CD4-positive, alpha-beta T cell (primary cell): Measurements from ENCODE around the gene ZNF467. TPM values are rescaled to one million over a fixed set of nuclear protein-coding genes. Genes with fewer than 3 reads are reported as not detected.

ENCODE experiments used
- ATAC-seq: fragments of 200-7000 bp; cut with Tn5 transposase; one replicate; pipeline ENCODE4 v1.10.0; 2022; ENCODE audit warnings: mild to moderate bottlenecking; ENCODE audit not compliant: poor library complexity
- CTCF ChIA-PET: fragments of 350-600 bp; sonication (Branson Sonifier 250); formaldehyde crosslinking; loops from one replicate; lab custom pipeline; 2021; ENCODE audit warnings: antibody characterized with exemption, inconsistent platforms; lab: Charles Lee
- POLR2A ChIA-PET: fragments of 350-600 bp; sonication (Branson Sonifier 250); formaldehyde crosslinking; loops from one replicate; lab custom pipeline; 2021; ENCODE audit warnings: antibody characterized with exemption, inconsistent platforms; lab: Charles Lee
- DNase-seq, 14 experiments: peaks; one replicate each; pipeline ENCODE4 v3.0.0-alpha.2; 2013 to 2020; ENCODE audit warnings: mixed read lengths in 2 of 14
- H3K27ac ChIP-seq, 2 donors: one replicate each; pipeline versions ENCODE4 v1.5.1 to v1.7.0; 2013; ENCODE audit warnings: low read length in 2 of 2, low read depth in 1 of 2, mild to moderate bottlenecking in 1 of 2
- H3K27me3 ChIP-seq, 2 experiments: 1 replicate in 1 of 2; 2 replicates in 1 of 2; pipeline versions ENCODE4 v1.6.1 to v1.7.0; 2013; ENCODE audit warnings: low read length in 2 of 2, control low read depth in 1 of 2, mild to moderate bottlenecking in 1 of 2, moderate library complexity in 1 of 2; ENCODE audit not compliant: insufficient read depth in 2 of 2, control insufficient read depth in 1 of 2
- H3K36me3 ChIP-seq: one replicate; pipeline ENCODE4 v1.6.1; 2013; ENCODE audit warnings: low read length, control low read depth; ENCODE audit not compliant: insufficient read depth
- H3K4me1 ChIP-seq: one replicate; pipeline ENCODE4 v1.6.1; 2013; ENCODE audit warnings: low read length, control low read depth; ENCODE audit not compliant: insufficient read depth
- H3K4me3 ChIP-seq: one replicate; pipeline ENCODE4 v1.5.1; 2013; ENCODE audit warnings: mild to moderate bottlenecking, low read length, moderate library complexity
- H3K9me3 ChIP-seq, 2 experiments: 1 replicate in 1 of 2; 2 replicates in 1 of 2; pipeline versions ENCODE4 v1.6.1 to v1.7.0; 2013; ENCODE audit warnings: low read length in 2 of 2, mild to moderate bottlenecking in 2 of 2, control low read depth in 1 of 2, moderate library complexity in 1 of 2; ENCODE audit not compliant: control insufficient read depth in 1 of 2, insufficient read depth in 1 of 2
- H3K27ac Mint-ChIP-seq: one replicate; pipeline ENCODE4 v1.8.0; 2020; ENCODE audit warnings: mixed read lengths
- H3K27me3 Mint-ChIP-seq: one replicate; pipeline ENCODE4 v1.8.0; 2021; ENCODE audit warnings: mixed read lengths
- H3K36me3 Mint-ChIP-seq: one replicate; pipeline ENCODE4 v1.8.0; 2021; ENCODE audit warnings: low read depth, mixed read lengths
- H3K4me1 Mint-ChIP-seq: one replicate; pipeline ENCODE4 v1.8.0; 2021; ENCODE audit warnings: low read depth, mixed read lengths
- H3K4me3 Mint-ChIP-seq: one replicate; pipeline ENCODE4 v1.8.0; 2020; ENCODE audit warnings: mild to moderate bottlenecking, mixed read lengths
- H3K9me3 Mint-ChIP-seq: one replicate; pipeline ENCODE4 v1.8.0; 2020; ENCODE audit warnings: mixed read lengths
- intact Hi-C, 2 experiments: fragments of 100-400 bp; cut with DNase I in 1 of 2; cut with micrococcal nuclease in 1 of 2; formaldehyde crosslinking; loops; one replicate each; pipeline versions ENCODE4 v1.15.1 to v1.9.0; 2023 to 2025; cut with DNase I, micrococcal nuclease
- total RNA-seq, 174 experiments: library from RNA in 2 of 174; stranded (reverse) in 2 of 174; gene quantifications; one replicate each; pipeline ENCODE4 v1.2.3 and lab custom pipeline; 2021 to 2026
- TF ChIP-seq, protein P1 (sequence below): fragments of 200-600 bp; IDR thresholded peaks from one replicate; pipeline ENCODE4 v1.8.0; 2022; ENCODE audit warnings: antibody characterized with exemption, mild to moderate bottlenecking

The ZNF467 gene
- total RNA-seq, 2 experiments from 2014 or later, result 4.1 to 4.3 TPM

DNA sequence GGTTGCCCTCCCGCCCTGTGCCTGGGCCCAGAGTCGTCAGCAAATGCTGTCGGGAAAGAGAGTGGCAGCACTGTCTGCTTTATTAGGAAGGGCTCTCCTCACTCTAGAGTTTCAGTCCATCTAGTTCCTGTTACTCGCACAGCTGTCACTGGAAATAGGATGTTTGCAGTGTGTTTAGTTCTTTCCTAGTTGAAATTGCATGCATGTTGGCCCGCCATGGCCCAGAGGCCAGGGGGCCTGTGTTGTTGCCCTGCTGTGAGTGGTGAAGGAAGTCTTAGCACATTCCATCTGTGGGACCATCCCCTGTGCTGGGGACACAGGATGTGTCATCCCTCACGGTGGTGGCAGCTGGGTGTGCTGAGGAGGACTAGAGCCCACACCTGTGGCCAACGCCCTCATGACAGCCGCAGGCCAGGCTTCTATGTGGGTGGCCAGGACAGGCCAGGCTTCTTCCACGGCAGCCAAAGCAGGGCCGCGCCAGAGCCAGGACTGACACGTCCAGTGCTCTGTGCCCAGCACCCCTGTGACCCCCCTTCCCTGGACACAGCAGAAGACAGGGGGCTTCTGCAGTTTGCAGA lies 45.4 kb downstream of the ZNF467 start:
- ATAC-seq (no peak), DNase-seq (no peak)
- Histone ChIP-seq H3K27me3 (no peaks in the 10 kb centered on the region), H3K27ac (no peak overlapping the region), H3K36me3 (peaks cover 62% of the 10 kb centered on the region), H3K9me3 (no peaks in the 10 kb centered on the region), H3K4me1 (no peaks in the 10 kb centered on the region), H3K4me3 (no peak overlapping the region)
- no peaks in the 10 kb centered on the region for H3K4me1 Mint-ChIP-seq
- ChIA-PET POLR2A (no interaction called here), CTCF (no interaction called here)
- peaks cover 70% of the 10 kb centered on the region for H3K36me3 Mint-ChIP-seq
- intact Hi-C loops, result no loop called here
- H3K9me3 Mint-ChIP-seq, result no peaks in the 10 kb centered on the region
- TF ChIP-seq, protein P1, sequence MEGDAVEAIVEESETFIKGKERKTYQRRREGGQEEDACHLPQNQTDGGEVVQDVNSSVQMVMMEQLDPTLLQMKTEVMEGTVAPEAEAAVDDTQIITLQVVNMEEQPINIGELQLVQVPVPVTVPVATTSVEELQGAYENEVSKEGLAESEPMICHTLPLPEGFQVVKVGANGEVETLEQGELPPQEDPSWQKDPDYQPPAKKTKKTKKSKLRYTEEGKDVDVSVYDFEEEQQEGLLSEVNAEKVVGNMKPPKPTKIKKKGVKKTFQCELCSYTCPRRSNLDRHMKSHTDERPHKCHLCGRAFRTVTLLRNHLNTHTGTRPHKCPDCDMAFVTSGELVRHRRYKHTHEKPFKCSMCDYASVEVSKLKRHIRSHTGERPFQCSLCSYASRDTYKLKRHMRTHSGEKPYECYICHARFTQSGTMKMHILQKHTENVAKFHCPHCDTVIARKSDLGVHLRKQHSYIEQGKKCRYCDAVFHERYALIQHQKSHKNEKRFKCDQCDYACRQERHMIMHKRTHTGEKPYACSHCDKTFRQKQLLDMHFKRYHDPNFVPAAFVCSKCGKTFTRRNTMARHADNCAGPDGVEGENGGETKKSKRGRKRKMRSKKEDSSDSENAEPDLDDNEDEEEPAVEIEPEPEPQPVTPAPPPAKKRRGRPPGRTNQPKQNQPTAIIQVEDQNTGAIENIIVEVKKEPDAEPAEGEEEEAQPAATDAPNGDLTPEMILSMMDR, result no peak
- no peaks in the 10 kb centered on the region for H3K27me3 Mint-ChIP-seq
- no peak overlapping the region for H3K27ac Mint-ChIP-seq
- H3K4me3 Mint-ChIP-seq, result no peak overlapping the region

DNA sequence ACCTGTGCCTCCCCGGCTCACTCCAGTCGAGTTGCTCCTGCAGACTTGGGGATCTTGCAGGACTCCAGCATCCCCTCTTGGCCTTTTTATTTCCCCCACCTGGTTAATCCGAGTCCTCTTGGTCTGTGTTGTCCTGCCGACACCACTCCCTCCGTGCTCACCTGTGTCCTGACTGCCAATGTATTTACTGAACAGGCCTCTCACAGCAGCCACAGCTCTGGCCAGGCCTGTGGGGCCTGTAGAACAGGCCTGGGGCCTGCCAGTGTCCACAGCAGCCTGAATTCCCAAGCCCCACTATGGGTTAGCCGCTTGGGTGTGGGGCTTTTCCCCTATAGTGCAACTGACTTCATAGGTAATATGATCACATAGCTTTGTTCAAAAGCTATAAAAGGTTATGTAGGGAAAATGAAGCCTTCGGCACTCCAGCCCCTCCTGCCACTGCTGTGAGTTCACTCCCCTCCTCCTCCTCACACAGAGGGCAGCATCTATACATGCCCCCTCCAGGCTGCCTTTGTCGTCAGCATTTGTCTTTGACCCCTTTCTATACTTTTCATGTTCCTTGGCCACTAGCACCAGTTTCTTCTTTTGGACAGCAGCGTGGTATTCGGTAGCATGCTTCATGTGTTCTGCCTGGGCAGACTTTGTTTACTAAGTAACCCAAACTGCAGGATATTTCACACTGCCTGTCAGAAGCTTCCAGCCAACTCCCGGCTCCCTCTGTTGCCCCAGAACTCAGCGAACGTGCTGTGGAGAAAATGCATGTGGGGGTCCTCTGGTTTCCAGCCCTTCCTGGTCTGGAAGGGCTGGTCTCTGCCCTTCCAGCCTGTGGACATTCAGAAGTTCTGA lies 46.1 kb downstream of the ZNF467 start:
- no peaks in the 10 kb centered on the region for H3K9me3 Mint-ChIP-seq
- peaks cover 71% of the 10 kb centered on the region for H3K36me3 Mint-ChIP-seq
- TF ChIP-seq, protein P1, result no peak
- intact Hi-C loops, result no loop called here
- H3K4me3 Mint-ChIP-seq, result no peak overlapping the region
- H3K4me1 Mint-ChIP-seq, result no peaks in the 10 kb centered on the region
- Histone ChIP-seq H3K27me3 (no peaks in the 10 kb centered on the region), H3K4me1 (no peaks in the 10 kb centered on the region), H3K9me3 (no peaks in the 10 kb centered on the region), H3K36me3 (peaks cover 69% of the 10 kb centered on the region), H3K27ac (no peak overlapping the region), H3K4me3 (no peak overlapping the region)
- ChIA-PET POLR2A (no interaction called here), CTCF (no interaction called here)
- no peak overlapping the region for H3K27ac Mint-ChIP-seq
- ATAC-seq, result no peak
- no peaks in the 10 kb centered on the region for H3K27me3 Mint-ChIP-seq
- DNase-seq, result no peak

- no peaks in the 10 kb centered on the region for H3K4me1 Mint-ChIP-seq
- no peak for ATAC-seq
- ChIA-PET POLR2A (no interaction called here), CTCF (no interaction called here)
- H3K36me3 Mint-ChIP-seq, result peaks cover 71% of the 10 kb centered on the region
- peaks cover 75% of the 10 kb centered on the region for H3K36me3 ChIP-seq
- intact Hi-C loops, result no loop called here
- H3K4me3 Mint-ChIP-seq, result no peak overlapping the region
- H3K27me3 ChIP-seq, result no peaks in the 10 kb centered on the region
- TF ChIP-seq, protein P1, result no peak
- no peaks in the 10 kb centered on the region for H3K9me3 ChIP-seq
- H3K27ac ChIP-seq, result no peak overlapping the region
- no peaks in the 10 kb centered on the region for H3K9me3 Mint-ChIP-seq
- no peak for DNase-seq
- no peak overlapping the region for H3K4me3 ChIP-seq
- no peaks in the 10 kb centered on the region for H3K27me3 Mint-ChIP-seq
- no peaks in the 10 kb centered on the region for H3K4me1 ChIP-seq
- no peak overlapping the region for H3K27ac Mint-ChIP-seq
These were observed 47.5 kb downstream of the ZNF467 start for GRCh38 chr7:149725916-149726315.
